HG02938 (cell line): Measurements from ENCODE around the gene AKT3.
"Not testable (repeated sequence)": the region's sequence is repeated elsewhere in the genome, so short reads cannot be mapped to it uniquely, and the experiment has no call there.

Experiments used
- ATAC-seq: cut with Tn5 transposase; IDR thresholded peaks from one replicate; pipeline ENCODE4 v1.9.1; 2021; ENCODE audit warnings: mild to moderate bottlenecking, moderate library complexity; ENCODE audit not compliant: unreplicated experiment

Gene AKT3

DNA sequence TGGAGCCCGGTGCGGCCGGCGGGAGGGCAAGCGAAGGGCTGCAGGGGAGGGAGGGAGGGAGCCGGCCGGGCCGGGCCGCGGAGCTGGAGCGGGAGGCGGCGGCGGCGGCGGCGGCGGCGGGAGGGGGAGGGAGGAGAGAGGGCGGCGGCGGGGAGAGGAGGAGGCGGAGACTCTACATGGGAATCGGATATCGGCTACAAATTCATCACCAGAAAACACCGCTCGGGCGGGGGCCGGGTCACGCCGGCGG is at the start of gene AKT3:
Gene AKT3 (minus strand): TSS at position 42 of the 250 bp plus-strand sequence. CDS start 7,073 bp downstream, outside the sequence.
- peak; percentile 60 for ATAC-seq

DNA sequence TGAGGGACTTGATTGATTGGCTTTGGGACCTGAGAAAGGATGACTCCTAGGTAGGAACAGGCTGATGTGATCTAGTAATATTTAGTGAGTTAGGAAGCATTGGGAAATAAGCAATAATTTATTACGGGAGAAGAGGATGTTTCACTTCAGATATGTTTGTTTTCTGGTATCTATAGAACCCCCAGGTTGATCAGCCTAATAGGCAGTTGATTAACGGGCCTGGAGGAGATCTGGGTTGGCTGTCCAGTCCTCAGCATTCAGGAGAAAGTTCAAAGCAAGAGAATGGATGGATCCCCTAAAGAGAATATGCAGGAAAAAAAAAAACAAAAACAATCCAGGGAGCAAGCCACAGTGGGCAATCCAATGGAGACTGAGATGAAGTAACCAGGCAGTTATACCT is 48.2 kb upstream of the AKT3 start:
- no peak for ATAC-seq

DNA sequence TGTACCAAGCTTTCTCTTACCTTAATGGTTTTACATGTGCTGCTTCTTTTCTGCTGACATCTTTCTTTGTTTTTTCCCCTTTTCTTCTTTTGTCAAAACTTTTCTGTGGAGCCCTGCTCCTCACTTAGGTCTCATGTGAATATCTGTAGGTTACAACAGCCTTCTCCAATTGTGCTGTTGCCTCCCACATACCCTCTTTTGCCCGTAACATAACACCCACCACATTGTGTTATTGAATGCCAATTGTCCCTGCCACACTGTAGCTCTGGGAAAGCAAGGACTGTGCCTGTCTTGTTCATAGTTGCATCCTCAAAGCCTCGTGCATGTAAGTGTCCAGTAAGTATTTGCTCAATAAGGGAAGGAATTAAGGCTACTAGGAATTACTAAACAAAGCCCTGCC is 46.3 kb upstream of the AKT3 start:
- no peak for ATAC-seq

DNA sequence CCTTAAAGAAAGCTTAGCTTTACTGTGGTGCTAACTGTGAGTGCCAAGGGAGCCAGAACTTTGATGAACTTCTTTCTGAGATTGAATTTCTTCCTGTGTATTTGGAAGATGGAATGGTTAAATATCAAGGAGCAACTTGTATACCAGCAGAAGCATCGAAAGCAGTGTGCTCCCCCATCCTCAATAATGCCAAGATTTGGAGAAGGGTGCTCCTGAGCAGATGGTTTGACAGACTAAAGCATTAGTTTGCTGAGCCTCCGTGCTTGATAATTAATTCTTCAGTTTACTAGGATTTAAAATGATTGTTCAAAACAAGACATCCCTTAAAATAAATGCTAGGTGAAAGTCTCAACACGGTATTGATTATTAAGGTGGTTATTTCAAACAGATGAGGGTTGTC is 42.4 kb upstream of the AKT3 start:
- no peak for ATAC-seq

DNA sequence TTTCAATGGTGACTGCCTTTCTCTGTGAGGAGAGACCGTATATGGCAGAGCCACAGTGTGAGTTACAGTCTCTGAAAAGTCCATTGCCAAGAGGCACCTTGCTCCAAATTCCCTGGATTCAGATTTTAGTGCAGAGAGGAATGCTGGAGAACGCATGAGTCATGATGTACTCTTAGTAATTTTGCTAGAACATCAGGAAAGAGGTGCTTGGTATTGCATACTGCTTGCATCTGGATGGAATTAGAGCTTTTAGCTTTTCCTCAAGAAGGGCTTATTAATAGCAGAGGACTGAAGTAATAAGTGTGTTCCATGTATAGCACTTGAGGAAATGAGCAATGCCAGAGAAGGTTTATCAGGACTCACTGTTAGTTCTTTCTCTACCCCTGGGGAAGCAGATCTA is 40.5 kb upstream of the AKT3 start:
- no peak for ATAC-seq

DNA sequence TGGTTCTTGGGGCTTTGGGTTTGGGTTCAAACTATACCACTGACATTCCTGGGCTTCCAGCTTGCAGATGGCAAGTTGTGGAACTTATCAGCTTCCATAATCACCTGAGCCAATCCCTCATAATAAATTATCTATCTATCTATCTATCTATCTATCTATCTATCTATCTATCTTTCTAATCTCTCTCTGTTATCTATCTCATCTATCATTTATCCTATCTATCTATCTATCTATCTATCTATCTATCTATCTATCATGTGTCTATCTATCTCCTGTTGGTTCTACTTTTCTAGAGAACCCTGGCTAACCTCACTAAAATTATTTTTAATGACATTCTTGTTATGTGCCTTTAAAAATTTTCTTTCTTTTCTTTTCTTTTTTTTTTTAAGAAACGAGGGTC is 35.8 kb upstream of the AKT3 start:
- ATAC-seq = no peak

DNA sequence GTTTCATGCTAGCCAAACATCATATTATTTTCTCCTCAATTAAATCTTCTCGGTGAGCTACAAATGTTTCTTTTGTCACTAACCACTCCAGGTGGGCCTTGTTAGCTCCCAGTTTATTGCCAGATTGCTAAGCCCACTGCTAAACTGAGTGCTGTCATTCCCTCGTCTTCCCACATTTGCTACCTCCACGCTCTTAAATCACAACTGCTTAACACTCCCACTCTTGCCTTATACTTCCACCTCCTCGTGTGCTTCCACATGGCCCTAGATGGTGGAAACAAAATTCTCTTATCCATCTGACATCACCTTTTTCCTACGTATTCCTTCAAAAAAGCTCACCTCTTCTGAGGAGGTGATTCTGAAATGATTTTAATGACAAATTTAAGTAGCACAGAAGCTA is 34.6 kb upstream of the AKT3 start:
- ATAC-seq = no peak

DNA sequence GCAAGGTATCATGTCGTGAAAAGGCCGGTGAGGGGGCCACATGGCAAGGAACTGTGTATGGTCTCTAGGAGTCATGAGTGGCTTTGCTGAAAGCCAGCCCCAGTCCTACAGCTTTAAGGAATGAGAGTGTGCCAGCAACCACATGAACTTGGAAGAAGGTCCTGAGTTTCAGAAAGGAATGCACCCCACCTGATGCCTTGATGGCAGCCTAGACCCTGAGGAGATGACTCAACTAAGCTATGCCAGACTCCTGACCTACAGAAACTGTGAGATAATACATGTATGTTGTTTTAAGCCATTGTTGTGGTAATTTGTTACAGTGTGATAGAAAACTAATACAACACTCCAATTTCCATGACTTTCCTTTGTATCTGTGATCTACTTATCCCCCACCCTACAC is 33.5 kb upstream of the AKT3 start:
- no peak for ATAC-seq

DNA sequence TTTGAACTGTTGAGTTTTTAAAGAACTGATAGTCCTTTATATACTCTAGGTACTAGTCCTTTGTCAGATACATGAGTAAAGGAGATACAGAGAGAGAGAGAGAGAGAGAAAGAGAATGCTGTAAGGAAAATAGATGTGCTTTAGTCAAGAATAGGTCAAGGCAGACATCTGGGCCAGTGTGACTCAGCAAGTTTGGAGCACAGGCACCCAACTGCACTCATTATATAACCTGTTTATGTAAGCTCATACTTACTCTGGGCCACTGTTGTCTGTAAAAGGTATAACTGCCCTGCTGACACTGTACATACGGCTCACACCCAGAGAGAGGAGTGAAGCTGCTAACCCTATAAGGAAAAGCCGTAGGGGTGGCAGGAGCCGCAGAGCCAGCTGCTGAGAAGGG is 32.2 kb upstream of the AKT3 start:
- no peak for ATAC-seq

DNA sequence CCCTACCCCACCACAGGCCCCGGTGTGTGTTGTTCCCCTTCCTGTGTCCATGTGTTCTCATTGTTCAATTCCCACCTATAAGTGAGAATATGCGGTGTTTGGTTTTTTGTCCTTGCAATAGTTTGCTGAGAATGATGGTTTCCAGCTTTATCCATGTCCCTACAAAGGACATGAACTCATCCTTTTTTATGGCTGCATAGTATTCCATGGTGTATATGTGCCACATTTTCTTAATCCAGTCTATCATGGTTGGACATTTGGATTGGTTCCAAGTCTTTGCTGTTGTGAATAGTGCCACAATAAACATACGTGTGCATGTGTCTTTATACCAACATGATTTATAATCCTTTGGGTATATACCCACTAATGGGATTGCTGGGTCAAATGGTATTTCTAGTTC is 27.0 kb upstream of the AKT3 start:
- ATAC-seq = not testable (repeated sequence)

DNA sequence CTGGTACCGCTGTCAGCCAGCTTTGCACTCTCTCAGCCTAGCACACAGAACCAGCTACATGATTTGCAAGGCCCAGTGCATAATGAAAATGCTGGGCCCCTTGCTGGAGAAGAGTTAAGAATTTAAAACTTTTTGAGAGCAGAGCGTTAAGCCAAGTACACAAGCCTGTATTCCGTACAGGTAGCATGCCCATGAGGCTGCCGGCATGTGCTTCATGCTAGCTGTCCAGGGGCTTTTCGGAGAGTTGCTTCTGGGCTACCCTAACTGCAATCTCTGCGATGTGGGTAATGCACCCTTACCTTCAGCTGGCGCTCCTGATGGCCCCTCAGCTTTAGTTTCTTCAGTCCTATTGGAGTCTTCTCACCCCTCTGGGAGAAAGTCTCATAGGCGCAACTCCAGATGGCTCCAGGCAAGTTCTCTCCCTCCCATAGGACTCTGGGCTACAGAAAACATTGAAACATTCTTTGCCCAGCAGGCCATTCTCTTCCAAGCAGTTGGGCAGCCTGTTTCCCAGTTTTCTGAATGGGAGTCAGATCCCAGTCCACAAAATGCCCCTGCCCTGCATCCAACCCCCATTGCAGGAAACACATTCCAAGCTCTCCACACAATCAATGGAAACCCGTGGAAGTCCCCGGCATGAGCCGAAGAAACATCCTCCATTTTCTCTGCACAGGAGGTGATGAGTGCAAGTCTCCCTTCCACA is 5.7 kb upstream of the AKT3 start:
- ATAC-seq = no peak

DNA sequence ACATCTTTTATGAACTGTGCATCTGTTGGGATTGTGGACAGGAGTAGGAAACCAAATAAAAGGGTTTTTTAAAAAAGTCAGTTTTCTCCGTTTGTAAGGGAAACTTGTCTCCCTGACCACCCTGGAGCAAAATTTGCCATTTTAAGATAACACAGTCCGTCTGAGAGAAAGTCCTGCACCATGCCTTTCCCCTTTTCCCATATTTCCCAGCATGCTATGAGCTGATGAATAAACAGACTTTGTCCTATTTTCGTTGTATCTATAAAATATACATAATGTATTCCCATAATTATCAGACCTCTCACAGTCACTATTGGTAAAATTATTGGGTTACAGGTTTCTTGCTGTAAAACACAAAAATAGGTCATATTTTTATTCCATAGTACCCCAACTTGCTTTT is 1.7 kb upstream of the AKT3 start:
- no peak for ATAC-seq

DNA sequence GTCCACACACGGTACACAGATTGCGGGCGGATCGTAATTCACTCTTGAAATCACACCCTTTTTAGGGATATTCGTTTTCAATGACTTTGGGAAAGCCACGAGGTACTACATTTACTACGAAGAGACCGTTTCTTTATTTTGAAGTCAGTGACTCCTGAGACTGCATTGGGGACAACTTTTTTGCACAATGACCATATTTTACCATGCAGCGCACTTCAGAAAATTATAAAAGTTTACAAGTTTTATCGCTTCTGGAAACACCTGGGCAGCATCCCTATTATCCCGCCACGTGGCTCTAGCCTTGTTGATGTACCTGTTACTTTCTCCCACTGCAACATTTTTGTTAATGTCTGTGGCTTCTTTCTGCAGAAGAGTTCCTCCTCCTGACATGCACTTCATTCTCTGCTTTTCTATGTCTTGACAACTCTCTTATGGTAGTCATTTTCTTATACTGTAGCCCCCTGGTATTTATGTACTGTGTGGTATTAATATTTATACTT is 1.3 kb upstream of the AKT3 start:
- no peak for ATAC-seq

DNA sequence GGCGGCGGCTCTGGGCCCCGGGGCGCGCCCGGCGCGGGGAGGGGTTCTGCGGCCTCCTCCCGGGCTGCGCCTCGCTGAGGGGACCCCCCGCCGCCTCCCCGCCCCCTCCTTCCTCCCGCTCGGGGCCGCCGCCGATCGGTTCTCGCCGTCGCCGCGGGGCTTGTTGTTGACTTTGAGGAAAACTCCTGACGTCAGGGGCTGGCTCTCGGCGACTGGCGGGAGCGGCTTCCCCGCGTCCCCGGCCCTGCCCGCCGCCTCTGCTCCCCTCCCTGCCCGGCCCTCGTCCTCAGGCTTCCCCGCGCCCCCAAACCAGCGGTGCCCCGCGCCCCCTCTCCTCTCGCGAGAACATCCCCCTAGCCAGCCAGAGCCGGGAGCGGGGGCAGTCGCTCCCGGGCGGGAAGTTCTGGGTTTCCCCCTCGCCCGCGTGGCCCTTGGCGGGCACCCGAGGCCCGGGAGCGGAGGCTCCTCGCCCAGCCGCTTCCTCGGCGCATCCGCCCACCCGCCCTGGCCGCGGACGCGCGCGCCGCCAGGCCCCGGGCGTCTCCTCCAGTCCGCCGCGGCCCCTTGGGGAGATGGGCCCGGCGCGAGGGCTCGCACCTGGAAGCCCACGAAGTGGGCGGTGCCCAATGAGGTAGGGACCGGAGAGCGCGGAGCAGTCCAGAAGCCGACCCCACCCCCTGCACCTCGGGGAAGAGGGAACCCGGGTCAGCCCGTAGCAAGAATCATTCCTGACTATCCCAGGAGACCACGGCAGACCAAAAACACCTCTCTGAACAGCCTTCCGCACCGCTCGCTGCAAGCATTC is 611 bp upstream of the AKT3 start:
- peak; percentile 43 for ATAC-seq

DNA sequence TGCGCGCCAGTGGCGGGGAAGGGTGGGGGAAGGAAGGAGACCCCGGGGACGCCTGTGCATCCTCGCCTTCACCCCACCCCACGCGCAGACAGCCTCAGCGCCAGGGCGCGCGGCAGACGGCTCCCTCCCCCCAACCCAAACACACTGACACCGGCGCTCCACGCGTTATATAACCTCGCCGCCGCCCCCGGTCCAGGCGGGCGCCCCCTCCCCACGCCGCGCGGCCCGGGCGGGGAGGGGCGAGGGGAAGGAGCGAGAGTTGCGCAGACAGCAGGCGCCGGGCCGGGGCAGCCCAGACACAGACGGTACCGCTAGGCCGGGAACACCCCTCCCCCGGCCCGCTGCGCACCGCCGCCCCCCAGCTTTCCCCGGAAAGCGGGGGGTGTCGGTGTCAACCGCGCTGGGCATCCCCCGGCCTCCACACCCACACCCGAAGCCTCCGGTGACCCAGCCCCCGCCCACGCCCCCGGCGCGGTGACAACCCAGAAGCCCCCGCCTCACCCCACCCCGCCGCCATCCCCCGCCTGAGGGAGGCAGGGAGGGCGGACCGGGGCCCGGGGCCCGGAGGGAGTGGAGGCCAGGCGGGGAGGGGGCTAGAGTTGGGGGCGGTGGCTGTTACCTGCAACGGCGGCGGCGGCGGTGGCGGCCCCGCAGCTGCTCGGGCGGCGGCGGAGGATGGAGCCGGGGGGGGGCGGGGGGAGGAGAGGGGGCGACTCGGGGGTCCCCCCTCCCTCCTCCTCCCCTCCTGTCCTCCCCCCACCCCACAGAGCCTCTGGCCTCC is 432 bp downstream of the AKT3 start:
- ATAC-seq = peak; percentile 11

DNA sequence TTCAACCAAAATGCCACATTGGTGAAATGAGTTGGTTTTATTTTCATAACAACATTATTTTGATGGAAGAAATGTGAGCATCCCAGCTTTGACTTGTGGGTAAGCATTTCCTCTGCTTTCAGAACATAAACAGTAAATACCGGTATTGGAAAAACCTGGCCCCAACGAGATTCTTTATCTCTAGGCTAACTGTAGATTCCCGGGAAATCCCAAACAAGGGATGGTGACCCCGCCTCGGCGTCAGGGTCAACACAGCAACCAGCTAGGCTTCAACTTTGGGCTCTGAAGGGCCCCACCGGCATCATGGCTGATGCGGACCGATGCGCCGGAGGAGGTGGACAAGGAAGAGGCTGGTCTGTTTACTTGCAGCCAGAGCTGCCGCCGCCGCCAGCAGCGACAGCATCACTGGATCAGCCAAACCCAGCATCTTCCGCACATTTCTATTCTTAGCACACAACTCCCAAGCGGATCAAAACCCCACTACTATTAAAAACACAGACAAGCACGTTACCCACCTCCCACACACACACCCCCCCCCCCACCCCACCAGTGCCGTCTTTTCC is 1.1 kb downstream of the AKT3 start:
- ATAC-seq = no peak

DNA sequence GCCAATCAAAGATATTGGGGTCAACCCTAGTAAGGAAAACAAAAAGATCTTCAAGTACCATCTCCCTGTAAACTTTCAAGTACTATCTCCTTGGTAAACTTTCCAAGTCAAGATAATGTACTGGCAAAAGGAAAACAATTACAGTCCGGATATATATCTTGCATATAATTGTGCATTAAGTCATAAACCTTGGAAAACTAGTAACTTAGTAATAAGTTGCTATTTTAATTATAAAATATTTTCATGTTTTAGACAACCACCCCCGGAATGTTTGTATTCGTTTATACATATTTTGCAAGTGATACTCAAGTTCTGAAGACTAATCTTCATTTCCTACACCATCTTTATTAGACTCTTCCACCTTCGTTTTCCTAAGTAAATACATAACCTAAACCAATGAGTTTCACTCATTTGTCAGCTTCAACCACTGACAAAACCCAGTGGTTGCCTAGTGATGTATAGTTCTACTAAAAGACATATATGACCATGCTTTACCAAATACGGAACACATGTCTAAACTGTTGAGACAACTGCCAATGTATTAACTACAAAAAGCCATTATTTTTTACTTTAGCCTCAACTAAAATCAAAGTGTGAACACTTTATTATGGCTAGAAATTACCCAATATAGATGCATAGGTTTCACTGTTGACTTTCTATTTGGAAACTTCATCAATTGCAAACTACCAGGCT is 1.7 kb downstream of the AKT3 start:
- no peak for ATAC-seq

DNA sequence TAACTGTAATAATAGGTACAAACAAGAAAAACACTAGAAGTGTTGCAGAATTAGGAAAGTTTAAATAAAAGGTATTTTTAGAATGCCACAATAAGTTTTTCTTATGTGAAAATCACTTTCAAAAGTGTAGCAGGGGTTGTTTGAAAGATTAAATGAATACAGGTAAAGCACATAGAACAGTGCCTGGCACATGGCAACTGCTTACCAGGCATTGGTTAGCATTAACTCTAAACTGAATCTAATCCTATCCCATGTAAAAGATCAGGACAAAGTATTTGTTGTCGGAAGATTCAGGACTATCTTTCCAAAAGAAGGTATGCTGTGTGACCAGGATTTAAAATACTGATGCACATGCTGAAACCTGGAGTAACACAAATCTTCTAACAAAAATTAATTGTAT is 3.3 kb downstream of the AKT3 start:
- ATAC-seq = no peak

DNA sequence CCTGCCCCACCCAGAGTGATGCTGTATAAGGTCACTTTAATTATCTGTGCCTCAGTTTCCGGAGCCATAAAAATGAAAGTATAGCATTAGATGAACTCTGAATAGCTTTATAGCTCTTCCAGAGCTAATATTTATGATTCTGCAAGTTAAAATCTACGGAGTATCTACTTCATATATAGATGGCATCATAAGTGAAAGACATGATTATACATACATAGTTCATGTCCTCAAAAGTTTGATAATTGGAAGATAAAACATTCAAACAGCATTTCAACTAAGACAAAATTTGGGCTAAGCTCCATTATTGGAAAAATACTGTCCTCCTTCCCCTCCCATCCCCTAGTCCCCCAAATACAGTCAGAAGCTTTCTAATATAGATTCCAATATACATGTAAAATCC is 4.2 kb downstream of the AKT3 start:
- no peak for ATAC-seq

DNA sequence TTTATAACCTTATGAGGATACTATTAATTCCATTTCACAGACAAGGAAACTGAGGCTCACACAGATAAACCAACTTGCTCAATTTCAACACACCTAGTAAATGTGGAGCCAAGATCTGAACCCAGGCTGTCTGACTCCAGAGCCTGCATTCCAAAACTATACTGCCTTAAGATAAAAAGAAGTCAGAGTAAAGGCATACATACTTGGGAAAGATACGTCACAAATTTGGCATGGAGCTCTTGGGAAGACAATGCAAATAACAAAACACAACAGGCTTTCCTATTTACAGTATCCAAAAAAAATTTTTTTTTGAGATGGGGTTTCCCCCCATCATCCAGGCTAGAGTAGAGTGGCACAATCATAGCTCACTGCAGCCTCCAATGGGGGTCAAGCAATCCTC is 5.9 kb downstream of the AKT3 start:
- ATAC-seq = no peak

DNA sequence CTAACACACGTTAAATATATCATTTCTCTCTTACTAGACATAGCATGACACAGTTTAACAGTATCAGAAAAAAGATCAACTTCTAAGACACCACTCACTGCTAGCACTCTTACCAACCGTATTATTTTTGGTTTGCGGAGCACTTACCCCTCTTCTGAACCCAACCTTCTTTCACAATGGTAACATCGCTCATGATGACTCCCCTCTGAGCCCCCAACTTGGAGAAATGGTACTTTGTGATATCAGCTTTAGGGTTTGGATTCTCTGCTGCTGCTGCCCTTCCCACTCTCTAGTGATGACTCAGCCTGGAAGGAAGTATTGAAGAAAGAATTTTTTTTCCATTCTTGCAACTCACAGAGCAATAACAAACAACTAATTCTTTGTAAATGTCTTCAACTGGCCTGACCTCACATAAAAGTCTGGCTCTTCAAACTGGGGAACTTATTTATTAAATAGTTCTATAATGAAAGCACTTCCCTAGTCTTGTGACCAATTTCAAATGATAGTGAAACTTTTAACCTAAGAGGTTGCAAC is 7.0 kb downstream of the AKT3 start:
- ATAC-seq = no peak
